Uterus (tissue), 2 donors: Measurements from ENCODE around the gene IGSF3.
"Not testable (repeated sequence)": the region's sequence is repeated elsewhere in the genome, so short reads cannot be mapped to it uniquely, and the experiment has no call there.

Source experiments
- POLR2A ChIP-seq, 2 donors: fragments of 450-650 bp; IDR thresholded peaks; one replicate each; pipeline ENCODE4 v1.6.1; 2016; ENCODE audit warnings: antibody characterized with exemption in 2 of 2, mild to moderate bottlenecking in 1 of 2, moderate library complexity in 1 of 2
- TF ChIP-seq, protein P1 (sequence below), 4 experiments: fragments of 200-600 bp in 2 of 4; fragments of 450-650 bp in 2 of 4; sonication (generic) in 2 of 4; IDR thresholded peaks; one replicate each; pipeline ENCODE4 v1.5.1; 2016 to 2019; ENCODE audit warnings: antibody characterized with exemption in 4 of 4, mild to moderate bottlenecking in 2 of 4, moderate library complexity in 1 of 4

DNA sequence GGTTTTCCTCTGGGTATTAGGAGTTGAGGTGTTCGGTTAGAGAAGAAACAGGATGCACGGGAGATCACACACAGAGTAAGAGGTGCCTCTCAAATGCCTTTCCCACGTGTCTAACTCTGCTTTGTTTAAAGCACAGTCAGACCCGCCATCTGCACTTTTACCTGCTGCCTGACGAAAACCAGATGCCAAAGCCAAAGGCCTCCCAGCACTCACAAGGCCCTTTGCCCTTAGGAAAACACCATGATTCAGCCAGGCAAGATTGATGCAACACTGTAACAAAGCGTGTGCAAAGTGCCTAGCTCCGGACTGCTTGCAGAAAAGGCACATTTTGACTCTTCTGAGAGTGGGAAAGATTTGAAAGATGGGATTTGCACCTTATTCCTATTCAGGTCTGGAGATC is 19.2 kb downstream of the IGSF3 start:
- TF ChIP-seq, protein P1, sequence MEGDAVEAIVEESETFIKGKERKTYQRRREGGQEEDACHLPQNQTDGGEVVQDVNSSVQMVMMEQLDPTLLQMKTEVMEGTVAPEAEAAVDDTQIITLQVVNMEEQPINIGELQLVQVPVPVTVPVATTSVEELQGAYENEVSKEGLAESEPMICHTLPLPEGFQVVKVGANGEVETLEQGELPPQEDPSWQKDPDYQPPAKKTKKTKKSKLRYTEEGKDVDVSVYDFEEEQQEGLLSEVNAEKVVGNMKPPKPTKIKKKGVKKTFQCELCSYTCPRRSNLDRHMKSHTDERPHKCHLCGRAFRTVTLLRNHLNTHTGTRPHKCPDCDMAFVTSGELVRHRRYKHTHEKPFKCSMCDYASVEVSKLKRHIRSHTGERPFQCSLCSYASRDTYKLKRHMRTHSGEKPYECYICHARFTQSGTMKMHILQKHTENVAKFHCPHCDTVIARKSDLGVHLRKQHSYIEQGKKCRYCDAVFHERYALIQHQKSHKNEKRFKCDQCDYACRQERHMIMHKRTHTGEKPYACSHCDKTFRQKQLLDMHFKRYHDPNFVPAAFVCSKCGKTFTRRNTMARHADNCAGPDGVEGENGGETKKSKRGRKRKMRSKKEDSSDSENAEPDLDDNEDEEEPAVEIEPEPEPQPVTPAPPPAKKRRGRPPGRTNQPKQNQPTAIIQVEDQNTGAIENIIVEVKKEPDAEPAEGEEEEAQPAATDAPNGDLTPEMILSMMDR (IDR thresholded peaks at IDR 0.05) = not testable (repeated sequence)
- TF ChIP-seq POLR2A (IDR thresholded peaks at IDR 0.05) = not testable (repeated sequence)
